ENCODE measurements around the gene OMA1.
A peak's percentile ranks its signal among the peaks of the same experiment; 100 is the strongest.
"Not testable (repeated sequence)": the region's sequence is repeated elsewhere in the genome, so short reads cannot be mapped to it uniquely, and the experiment has no call there.

The OMA1 gene

DNA sequence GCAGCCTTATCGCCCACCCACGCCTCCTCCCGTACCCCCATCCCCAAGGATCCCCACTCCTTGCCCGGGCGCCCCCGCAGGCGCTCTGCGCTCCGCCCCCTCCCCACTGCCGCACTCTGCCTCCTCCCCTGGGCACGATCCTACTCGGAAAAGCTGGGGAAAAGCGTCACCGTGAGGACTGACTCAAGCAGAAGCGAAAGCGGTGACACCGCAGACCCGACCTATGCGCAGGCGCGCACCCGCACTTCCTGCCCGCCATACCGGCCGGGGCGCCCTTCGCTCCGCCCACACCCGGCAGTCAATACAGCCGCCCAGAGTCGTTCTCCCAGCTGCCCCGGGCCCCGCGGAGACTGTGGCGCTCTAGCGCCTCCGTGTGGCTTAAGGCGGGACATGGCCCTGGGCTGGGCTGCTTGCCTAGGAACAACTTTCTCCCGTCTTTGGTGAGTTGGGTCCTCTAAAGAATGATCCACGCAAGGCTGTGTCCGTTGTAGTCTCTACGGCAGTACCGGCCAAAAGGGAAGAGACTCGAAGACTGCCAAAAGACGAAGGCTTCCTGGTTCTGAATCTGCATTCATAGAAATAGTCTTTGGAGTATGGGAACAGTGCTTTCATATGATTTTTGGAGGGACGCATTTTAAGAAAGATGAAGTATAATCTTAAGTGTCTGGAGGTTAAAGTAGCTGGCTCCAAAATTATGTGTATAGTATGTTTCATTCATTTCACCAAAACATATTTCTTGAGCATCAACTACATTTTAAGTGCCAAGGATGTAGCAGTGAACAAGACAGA is at the start of gene OMA1:
TSS of gene OMA1 (minus strand) at position 207 of the 789 bp plus-strand sequence. CDS start 7,432 bp downstream, outside the sequence.
- peak; percentile 98 for DNase-seq (ENCODE audit: low read depth)

DNA sequence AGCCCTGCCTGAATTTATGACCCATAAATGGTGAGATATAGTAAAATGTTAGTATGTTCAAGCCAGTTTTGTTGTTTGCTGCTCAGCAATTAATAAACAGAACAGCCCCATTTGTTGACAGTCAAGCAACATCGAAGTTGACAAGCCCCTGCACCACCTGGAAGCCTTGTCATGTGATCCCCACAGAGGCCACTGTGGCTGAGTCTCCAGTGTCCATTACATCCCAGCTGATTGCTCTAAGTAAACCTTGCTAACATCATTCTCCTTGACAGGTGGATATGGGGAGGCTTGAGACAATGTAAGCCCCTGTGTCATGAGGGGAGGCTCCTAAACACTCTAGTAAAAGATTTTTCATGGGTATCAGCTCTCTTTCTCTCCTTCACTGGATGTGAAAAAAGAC is 48.0 kb upstream of the OMA1 start:
- DNase-seq (ENCODE audit: low read depth): no peak

DNA sequence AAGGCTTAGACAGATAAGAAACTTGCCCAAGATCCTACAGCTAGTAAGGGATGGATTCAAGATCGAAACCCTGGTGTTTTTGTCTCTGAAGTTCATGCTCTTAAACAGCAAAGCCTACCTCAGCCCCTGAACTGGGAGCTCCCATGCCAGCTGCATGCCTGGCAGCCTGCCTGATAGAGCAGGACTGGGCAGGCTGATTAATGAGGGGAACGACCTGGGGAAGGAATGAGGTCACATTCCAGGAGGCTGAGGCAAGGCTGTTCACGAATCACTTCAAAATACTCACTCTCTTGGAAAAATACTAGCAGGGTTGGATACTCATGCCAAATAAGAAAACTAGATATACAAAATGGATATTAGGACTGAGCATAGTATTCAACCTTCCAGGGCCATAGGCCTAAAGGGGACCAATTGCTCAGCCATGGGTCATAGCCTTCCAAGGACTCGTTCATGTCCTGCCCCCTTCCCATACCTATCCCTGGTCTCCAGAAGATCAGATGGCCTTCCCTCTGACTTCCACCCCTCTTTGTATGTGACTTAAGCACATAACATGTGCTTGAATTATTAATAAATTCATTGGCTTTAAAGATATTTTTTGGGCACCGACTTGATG is 46.1 kb upstream of the OMA1 start:
- no peak for DNase-seq (ENCODE audit: low read depth)

DNA sequence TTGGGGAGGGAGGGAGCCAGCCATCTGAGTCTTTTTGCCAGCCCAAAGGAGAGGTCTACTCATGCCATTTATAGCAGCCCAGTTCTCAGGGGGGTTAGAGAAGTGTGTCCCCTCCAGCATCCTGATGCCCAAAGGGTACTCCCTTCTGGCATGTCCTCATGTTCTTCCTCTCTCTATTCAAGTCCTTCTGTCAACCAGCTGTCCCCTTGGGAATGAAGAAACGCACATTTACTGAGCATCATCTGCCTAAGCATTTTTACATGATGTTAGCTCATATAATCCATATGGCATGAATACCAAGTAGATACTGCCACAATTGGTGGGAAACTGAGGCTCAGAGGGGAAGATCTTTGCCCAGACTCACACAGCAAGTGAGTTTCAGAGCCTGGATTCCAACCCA is 45.3 kb upstream of the OMA1 start:
- DNase-seq (ENCODE audit: low read depth): no peak

DNA sequence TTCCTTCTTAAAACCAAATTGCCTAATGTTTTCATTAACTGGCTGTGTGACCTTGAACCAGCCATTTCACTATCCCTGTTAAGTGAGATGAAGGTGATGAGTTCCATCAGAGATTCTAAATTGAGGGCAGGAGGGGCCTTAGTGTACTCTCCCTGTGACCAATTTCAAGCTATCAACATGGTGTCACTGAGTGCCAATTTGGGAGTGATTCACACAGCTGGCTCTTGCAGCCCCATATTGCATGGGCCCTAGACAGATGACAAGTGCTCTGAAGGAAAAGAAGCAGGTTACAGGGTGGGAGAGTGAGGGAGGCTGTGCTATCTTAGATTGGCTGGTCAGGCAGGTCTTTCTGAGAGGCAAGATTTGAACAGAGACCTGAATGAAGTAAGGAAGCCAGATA is 43.5 kb upstream of the OMA1 start:
- no peak for DNase-seq (ENCODE audit: low read depth)

DNA sequence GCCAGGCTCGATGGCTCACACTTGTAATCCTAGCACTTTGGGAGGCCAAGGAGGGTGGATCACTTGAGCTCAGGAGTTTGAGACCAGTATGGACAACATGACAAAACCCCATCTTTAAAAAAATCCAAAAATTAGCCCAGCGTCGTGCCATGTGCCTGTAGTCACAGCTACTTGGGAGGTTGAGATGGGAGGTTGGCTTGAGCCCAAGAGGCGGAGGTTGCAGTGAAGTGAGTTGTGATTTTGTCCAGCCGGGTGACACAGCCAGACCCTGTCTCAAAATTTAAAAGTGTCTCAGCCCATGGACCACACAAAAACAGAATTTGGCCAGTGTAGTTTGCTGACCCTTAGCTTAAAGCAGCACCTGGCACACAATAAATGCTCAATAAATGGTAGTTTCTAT is 41.9 kb upstream of the OMA1 start:
- no peak for DNase-seq (ENCODE audit: low read depth)

GRCh38 chr1:58587667-58588066 is 41.1 kb upstream of the OMA1 start:
- DNase-seq (ENCODE audit: low read depth): no peak

GRCh38 chr1:58586271-58586670 is 39.7 kb upstream of the OMA1 start:
- no peak for DNase-seq (ENCODE audit: low read depth)

- no peak for DNase-seq (ENCODE audit: low read depth)
These were observed 39.1 kb upstream of the OMA1 start for GRCh38 chr1:58585581-58586151.

DNA sequence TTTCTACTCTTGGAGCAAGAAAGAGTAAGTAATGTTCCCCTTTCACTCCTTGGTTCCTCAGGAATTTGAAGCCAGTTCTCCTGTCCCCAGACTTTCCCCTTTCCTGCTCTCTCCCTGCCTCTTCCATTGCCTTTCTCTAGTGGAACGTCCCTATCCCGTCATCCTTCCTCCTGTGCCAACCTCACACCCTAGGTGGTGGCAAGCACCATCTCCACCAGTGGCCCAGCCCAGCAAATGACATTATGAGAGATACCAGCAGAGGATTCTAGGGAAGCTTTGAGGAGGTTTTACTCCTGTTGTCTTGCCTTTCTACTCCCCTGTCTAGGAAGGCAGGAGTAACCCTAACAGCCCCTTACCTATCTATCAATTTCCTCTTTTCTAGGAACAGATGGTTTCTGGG is 38.6 kb upstream of the OMA1 start:
- DNase-seq (ENCODE audit: low read depth): no peak

- DNase-seq (ENCODE audit: low read depth): no peak
These were observed 37.8 kb upstream of the OMA1 start for GRCh38 chr1:58584082-58584895.

DNA sequence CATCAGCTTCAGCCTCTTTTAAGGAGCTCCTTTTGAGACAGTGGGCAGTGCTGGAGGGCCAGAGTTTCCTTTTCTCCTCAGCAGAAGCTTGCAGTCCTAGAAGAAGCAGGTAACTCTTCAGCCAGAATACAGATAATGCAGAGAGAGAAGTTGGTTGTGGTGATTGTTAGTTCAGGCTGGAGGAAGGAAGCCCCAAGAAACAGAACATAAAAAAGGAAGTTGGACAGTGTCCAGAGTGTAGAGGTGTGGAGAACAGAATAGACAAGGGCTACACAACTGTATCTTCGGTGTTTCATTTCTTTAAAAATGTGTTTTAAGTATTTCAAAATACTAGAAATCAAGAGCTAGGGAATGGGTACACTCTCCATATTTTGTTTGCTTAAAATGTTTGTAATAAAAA is 37.0 kb upstream of the OMA1 start:
- no peak for DNase-seq (ENCODE audit: low read depth)

- not testable (repeated sequence) for DNase-seq (ENCODE audit: low read depth)
These were observed 35.6 kb upstream of the OMA1 start for GRCh38 chr1:58582143-58582542.

- no peak for DNase-seq (ENCODE audit: low read depth)
These were observed 35.1 kb upstream of the OMA1 start for GRCh38 chr1:58581641-58582040.

DNA sequence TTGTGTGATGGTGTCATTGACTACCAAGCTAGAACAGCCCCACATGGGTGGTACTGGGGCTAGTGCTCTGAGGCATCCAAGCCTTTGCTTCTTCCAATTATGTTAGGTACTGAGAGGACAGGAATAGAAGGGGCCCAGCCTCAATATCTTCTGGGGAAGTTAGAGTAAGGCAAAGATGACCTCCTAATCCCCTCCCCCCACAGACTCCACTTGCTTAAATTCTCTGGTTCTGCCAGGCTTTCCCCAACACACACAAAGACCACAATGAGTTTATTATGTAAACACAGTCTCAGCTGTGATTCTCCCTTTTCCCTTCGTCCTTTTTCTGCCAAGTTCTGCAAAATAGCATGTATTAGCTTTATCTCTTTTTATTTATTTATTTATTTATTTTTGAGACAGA is 33.7 kb upstream of the OMA1 start:
- DNase-seq (ENCODE audit: low read depth): no peak

GRCh38 chr1:58577654-58578030 is 31.1 kb upstream of the OMA1 start:
- no peak for DNase-seq (ENCODE audit: low read depth)

DNA sequence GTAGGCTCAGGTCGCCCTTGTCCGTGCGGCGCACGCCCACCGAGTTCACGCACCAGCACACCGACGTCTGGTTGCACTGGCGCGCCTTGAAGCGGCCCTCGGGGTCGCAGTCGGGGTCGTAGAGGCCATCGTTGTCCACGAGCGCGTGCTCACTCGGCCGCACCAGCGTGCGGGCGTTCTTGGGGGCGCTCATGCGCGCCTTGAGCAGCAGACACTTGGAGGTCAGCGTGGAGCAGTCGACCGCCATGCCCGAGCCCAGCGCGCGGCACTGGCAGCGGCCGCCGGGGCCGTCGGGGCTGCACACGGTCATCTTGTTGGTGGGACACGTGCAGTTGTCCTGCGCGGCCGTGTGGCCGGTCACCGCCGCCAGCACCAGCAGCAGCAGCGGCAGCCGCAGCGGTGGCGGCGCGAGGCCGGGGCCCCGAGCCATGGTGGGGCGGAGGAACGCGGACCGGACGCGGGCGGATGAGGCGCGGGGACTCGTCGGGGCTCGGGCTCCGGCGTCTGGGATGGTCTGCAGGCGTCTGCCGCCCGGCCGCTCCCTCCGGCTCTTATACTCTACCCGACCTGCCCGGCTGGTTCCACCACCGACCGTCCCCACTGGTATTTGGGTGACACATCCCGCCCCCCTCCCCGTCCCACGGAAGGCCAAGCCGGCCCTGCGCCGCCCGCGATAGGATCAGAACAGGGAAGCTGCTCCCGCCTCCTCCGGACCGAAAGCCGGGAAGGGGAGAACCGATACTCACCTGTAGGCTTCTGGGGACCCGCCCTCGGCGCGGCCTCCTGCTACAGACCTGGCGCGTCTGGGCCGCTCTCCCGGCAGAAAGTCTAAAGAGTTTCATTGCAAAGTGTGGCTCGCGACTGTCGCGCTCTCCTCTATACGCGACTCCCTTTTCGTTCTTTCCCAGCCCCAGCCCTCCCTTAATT is 30.5 kb upstream of the OMA1 start, which contains the start of gene TACSTD2:
TSS of gene TACSTD2 (minus strand) at position 526 of the 927 bp plus-strand sequence. CDS start at position 430, 96 bp downstream.
- no peak for DNase-seq (ENCODE audit: low read depth)

GRCh38 chr1:58576325-58576726 is 29.8 kb upstream of the OMA1 start:
- DNase-seq (ENCODE audit: low read depth): no peak

- DNase-seq (ENCODE audit: low read depth): no peak
These were observed 29.2 kb upstream of the OMA1 start for GRCh38 chr1:58575551-58576324.

- no peak for DNase-seq (ENCODE audit: low read depth)
These were observed 28.3 kb upstream of the OMA1 start for GRCh38 chr1:58574816-58575215.

Data from activated T-helper 9 cell treated with anti-CD3 and anti-CD28 coated beads, Interleukin-2, amount 50 U/mL, for 16 hours (primary cell).